Fibroblast of upper back skin (primary cell): ENCODE results near the gene AMIGO1.

Experiments
- DNase-seq: peaks from one replicate; pipeline ENCODE4 v3.0.0-alpha.2; 2013

The AMIGO1 gene

GRCh38 chr1:109509176-109510134 lies at the start of gene AMIGO1:
Gene AMIGO1, minus strand, starts transcription at chr1:109509727. Its CDS starts 815 bp downstream, at chr1:109508912.
- peak; percentile 30 for DNase-seq

- DNase-seq = no peak
Measured at GRCh38 chr1:109557520-109557919, 48.0 kb upstream of the AMIGO1 start.

- DNase-seq = no peak
Measured at GRCh38 chr1:109556563-109556962, 47.0 kb upstream of the AMIGO1 start.

GRCh38 chr1:109548321-109549267 lies 39.1 kb upstream of the AMIGO1 start, which contains the start of gene GNAI3:
Gene GNAI3, plus strand, starts transcription at chr1:109548615. Its CDS starts 106 bp downstream, at chr1:109548721.
- DNase-seq = peak; percentile 94

- DNase-seq = no peak
Measured at GRCh38 chr1:109547463-109548320, 38.2 kb upstream of the AMIGO1 start.

- peak; percentile 88 for DNase-seq
Measured at GRCh38 chr1:109546311-109547109, 37.0 kb upstream of the AMIGO1 start.

- DNase-seq = no peak
Measured at GRCh38 chr1:109543988-109544735, 34.6 kb upstream of the AMIGO1 start.

GRCh38 chr1:109543283-109543987 lies 33.9 kb upstream of the AMIGO1 start:
- no peak for DNase-seq

GRCh38 chr1:109542657-109543056 lies 33.1 kb upstream of the AMIGO1 start:
- DNase-seq = no peak

GRCh38 chr1:109541102-109541501 lies 31.6 kb upstream of the AMIGO1 start:
- no peak for DNase-seq

GRCh38 chr1:109539676-109540075 lies 30.1 kb upstream of the AMIGO1 start, which contains the start of gene GPR61:
Gene GPR61, plus strand, starts transcription at chr1:109539872. Its CDS starts 3,151 bp downstream, at chr1:109543023.
- no peak for DNase-seq

GRCh38 chr1:109538827-109539555 lies 29.5 kb upstream of the AMIGO1 start:
- no peak for DNase-seq

- DNase-seq = no peak
Measured at GRCh38 chr1:109537450-109538178, 28.1 kb upstream of the AMIGO1 start.

- no peak for DNase-seq
Measured at GRCh38 chr1:109535971-109536491, 26.5 kb upstream of the AMIGO1 start.

GRCh38 chr1:109535481-109535880 lies 26.0 kb upstream of the AMIGO1 start:
- no peak for DNase-seq

- DNase-seq = no peak
Measured at GRCh38 chr1:109534307-109534858, 24.9 kb upstream of the AMIGO1 start.

GRCh38 chr1:109532365-109533136 lies 23.0 kb upstream of the AMIGO1 start:
- DNase-seq = peak; percentile 77
